LoVo (cell line): ENCODE measurements around the gene ZBTB12.
"Not testable (repeated sequence)": the region's sequence is repeated elsewhere in the genome, so short reads cannot be mapped to it uniquely, and the experiment has no call there.

Source experiments
- DNase-seq: peaks from one replicate; pipeline ENCODE4 v3.0.0-alpha.2; 2016; ENCODE audit warnings: low spot score

The ZBTB12 gene

DNA sequence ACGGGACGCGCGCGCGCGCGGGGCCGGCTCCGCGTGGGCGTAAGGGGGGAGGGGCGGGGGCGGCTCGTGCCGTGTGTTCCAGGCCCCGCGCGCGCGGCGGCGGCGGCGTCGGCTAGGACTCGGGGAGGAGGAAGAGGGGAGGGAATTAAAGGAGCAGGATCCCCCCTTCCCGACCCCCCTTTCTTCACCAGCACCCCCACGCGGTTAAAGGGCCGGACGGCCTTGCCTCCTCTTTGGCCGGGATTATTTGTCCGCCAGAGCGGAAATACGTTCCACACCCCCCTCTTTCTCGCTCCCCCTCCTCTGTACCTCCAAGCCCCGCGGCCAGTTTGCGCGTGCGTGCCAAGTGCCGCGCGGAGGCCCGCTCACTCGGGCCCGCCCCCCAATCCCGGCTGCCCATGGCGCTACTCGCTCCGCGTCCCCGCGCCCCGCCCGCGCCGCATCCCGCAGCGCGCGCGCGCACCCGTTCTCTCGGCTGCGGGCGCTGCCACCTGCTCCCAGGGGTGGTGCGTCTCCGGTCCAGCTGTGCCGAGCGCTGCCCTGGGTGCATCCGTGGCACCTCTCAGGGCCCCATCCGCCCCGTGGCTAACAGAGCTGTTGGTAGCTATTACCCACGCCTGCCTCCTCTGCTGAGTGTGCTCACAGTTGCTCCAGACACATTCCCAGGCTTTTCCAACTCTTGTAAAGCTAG, at the start of gene ZBTB12:
TSS of gene ZBTB12 (minus strand) at position 134 of the 691 bp plus-strand sequence. CDS start 781 bp downstream, outside the sequence.
- DNase-seq, result peak; percentile 92

GRCh38 chr6:31949926-31950548, 48.2 kb upstream of the ZBTB12 start:
- no peak for DNase-seq

- no peak for DNase-seq
Measured at GRCh38 chr6:31948753-31949413, 47.0 kb upstream of the ZBTB12 start.

DNA sequence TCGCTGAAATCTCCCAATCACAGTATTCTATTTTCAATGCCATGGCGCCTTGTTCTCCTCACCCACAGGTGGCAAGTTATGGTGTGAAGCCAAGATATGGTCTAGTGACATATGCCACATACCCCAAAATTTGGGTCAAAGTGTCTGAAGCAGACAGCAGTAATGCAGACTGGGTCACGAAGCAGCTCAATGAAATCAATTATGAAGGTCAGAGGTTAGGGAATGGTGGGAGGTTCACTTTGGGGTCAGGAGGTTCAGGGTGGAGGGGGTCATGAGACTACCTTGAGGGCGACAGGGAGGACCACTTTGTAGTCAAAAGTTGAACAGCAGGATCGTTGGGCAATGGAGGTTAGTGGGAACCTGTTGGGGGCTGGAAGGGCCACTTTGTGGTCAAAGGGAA, 46.4 kb upstream of the ZBTB12 start:
- DNase-seq, result no peak

GRCh38 chr6:31947864-31948263, 46.0 kb upstream of the ZBTB12 start:
- DNase-seq, result no peak

GRCh38 chr6:31947070-31947675, 45.3 kb upstream of the ZBTB12 start:
- no peak for DNase-seq

DNA sequence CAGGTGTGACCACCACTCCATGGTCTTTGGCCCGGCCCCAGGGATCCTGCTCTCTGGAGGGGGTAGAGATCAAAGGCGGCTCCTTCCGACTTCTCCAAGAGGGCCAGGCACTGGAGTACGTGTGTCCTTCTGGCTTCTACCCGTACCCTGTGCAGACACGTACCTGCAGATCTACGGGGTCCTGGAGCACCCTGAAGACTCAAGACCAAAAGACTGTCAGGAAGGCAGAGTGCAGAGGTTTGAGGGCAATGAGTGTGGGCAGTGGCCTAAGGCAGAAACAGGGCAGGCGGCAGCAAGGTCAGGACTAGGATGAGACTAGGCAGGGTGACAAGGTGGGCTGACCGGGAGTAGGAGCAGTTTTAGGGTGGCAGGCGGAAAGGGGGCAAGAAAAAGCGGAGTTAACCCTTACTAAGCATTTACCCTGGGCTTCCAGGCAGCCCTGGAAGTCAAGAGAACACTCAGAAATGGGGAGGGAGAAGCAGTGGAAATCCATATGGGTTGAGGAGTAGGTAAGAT, 44.5 kb upstream of the ZBTB12 start:
- no peak for DNase-seq

- DNase-seq, result peak; percentile 58
Measured at GRCh38 chr6:31945507-31946369, 43.9 kb upstream of the ZBTB12 start, which contains the start of gene CFB. CFB (plus strand) TSS chr6:31946095; CDS start chr6:31946222, 127 bp downstream.

DNA sequence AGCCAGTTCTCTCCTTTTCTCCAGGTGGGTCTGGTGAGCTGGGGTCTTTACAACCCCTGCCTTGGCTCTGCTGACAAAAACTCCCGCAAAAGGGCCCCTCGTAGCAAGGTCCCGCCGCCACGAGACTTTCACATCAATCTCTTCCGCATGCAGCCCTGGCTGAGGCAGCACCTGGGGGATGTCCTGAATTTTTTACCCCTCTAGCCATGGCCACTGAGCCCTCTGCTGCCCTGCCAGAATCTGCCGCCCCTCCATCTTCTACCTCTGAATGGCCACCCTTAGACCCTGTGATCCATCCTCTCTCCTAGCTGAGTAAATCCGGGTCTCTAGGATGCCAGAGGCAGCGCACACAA, 43.2 kb upstream of the ZBTB12 start:
- no peak for DNase-seq

GRCh38 chr6:31943742-31944141, 41.9 kb upstream of the ZBTB12 start:
- DNase-seq, result no peak

DNA sequence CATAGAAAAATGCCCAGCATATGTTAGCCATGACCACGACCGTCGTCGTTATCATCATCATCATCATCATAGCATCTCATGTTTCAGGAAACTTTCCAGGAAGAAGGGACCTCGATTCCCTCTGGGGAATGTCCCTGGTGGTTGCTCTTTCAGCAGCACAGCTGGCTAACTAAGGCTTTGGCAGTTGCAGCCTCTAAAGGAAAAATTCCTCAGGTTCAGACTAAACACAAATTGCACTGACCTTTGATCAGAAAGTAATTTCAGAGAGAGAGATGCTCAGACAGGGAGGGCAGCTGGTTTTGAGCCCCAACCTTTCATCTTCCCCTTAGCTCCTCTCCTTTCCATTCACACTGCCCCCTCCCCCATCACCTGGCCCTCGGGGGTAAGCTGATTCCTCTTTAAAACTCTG, 38.4 kb upstream of the ZBTB12 start:
- no peak for DNase-seq

DNA sequence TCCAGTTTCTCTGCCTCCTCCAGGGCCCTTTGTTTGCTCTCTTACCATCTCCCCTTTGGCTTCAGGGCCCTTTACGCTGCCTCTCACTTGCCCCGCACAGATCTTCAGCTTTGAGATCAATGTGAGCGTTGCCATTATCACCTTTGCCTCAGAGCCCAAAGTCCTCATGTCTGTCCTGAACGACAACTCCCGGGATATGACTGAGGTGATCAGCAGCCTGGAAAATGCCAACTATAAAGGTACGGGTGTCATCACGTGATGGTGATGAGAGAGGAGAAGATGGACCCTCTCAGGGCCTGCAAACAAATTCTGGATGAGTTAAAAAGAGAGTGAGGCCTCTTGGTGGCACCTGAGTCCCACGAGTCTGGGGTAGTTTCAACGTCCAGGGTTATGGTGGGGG, 33.9 kb upstream of the ZBTB12 start:
- DNase-seq, result no peak

DNA sequence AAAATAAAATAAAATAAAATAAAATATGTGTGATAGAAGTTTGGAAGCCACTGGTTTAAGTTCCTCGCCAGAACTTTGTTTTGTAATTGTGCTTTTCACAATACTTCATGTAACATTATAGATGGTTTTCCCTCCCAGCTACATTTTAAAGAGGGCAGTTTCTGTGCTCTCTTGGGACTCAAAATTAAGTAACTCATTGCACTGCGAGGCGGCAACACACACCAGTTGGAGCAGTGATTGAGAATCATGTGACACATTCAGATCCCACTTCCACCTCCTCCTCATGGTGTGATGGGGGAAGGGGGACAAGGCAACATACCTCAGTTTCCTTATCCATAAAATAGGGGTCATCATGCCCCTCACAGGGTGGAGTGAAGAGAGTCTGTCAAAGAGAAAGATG, 33.1 kb upstream of the ZBTB12 start:
- DNase-seq, result no peak

DNA sequence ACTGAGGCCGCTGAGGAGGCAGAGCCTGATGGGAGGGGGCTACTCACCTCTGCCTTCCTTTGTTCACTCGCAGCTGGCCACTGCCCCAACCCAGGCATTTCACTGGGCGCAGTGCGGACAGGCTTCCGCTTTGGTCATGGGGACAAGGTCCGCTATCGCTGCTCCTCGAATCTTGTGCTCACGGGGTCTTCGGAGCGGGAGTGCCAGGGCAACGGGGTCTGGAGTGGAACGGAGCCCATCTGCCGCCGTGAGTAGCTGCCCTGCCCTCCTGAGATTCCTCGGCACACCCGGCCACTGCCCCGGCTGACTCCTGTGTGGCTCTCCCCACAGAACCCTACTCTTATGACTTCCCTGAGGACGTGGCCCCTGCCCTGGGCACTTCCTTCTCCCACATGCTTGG, 31.7 kb upstream of the ZBTB12 start:
- no peak for DNase-seq

GRCh38 chr6:31932137-31932536, 30.3 kb upstream of the ZBTB12 start:
- DNase-seq, result not testable (repeated sequence)

DNA sequence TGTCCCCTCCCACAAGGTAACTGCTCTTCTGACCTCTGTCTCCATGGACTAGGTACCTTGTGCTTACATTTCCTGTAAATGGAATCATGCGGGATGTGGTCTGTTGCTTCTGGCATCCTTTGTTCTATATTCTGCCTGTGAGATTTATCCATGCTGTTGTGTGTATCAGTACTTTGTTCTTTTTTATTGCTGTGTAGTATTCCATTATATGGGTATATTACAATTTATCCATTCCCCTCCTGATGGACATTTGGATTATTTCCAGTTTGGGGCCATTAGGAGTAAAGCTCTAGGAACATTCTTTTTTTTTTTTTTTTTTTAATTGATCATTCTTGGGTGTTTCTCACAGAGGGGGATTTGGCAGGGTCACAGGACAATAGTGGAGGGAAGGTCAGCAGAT, 29.1 kb upstream of the ZBTB12 start:
- DNase-seq, result no peak

GRCh38 chr6:31928672-31928939, 26.7 kb upstream of the ZBTB12 start:
- DNase-seq, result no peak

DNA sequence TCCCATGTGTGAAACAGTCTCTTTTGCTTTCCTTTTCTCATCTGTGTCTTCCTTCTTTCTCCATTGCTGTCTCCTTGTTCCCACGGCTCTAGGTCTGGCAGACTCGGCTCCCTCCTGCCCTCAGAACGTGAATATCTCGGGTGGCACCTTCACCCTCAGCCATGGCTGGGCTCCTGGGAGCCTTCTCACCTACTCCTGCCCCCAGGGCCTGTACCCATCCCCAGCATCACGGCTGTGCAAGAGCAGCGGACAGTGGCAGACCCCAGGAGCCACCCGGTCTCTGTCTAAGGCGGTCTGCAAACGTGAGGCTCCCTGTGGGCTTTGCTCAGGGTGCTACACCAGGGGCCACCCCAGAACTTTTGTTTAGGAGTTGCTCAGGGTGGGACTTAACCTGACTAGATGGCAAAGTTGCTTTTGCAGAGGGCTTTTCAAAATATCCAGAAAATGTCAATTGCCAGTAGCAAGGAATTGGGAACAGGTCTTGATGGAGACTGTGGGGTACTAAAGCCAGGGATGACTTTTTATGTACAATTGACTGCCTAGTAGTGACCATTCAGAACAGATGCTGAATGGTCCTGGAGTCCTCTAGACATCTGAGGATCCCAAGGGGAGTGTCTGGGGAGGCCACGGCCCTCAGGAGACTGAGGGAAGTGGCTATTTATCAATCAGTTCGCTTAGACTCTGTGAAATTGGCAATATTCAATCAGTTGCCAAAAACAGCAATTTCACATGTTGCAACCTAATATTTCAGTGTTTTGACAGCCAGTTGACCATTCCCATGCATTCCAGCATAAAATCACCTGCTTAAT, 26.2 kb upstream of the ZBTB12 start:
- no peak for DNase-seq

DNA sequence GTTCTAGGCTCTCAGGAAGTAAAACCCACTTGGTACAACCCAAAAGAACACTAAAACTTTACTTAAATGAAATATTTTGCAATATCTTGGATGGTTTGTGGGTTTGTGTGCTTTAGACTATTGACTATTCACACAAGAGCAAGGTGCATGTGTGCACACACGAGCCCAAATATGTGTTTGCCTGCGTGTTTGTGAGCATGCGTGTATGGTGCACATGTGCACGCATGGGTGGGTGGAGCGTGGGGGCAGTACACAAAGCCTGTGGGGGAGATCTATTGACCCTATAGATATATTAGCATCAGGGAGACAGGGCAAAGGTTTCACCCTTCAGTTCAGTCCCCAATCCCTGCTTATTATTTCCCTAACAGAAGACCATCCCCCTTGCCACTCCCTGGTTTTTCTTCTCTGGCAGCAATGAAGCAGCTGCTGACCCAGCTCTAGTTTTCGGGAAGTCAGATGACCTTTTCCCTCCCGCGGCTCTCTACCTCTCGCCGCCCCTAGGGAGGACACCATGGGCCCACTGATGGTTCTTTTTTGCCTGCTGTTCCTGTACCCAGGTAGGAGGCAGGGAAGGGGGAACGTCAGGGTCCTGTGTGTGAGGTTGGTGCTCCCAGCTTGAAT, 25.5 kb upstream of the ZBTB12 start, which contains the start of gene C2:
TSS of gene C2 (plus strand) at position 476 of the 621 bp plus-strand sequence. CDS start at position 512, 36 bp downstream.
- no peak for DNase-seq

DNA sequence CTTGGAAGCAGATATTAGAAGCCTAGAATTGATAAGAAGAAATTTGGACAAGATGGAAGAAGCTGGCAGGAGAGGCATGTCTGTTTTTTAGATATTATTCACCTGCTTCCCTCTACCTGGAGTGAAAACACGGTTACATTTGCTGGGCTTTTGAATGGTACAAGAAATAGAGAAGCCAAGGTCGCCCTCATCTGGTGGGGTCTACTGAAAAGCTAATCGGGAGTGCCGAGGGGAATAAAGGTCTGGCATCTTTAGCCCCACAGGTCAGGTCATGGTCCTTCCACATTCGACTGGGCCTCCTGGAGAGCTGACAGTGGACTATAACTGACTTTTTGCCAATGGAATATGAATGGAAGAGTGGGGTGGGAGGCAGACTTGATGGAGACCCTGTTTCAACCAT, 21.1 kb upstream of the ZBTB12 start:
- no peak for DNase-seq

DNA sequence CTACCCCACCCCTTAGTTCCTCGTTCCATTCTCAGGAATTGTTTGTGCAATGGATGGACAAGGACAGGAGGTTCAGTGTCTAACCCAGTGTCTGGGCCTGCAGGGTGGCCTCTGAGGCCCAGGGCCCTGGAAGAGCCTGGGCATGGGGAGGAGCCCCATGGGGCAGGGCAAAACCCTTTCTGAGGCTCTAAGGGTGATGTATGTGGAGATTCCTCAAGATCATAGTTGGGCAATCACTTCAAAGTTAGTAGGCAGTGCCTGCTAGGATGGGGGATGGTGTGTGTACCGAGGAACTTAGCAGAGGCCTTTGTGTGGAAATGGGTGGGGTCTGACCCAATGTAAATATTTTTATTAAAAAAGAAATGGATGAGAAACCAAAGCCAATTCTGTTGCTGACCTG, 18.9 kb upstream of the ZBTB12 start:
- DNase-seq, result no peak
